HG03196 (cell line): ENCODE results near the gene APBB2.

ENCODE experiments used
- ATAC-seq: cut with Tn5 transposase; IDR thresholded peaks from one replicate; pipeline ENCODE4 v1.9.1; 2021; ENCODE audit not compliant: unreplicated experiment

APBB2 gene

DNA sequence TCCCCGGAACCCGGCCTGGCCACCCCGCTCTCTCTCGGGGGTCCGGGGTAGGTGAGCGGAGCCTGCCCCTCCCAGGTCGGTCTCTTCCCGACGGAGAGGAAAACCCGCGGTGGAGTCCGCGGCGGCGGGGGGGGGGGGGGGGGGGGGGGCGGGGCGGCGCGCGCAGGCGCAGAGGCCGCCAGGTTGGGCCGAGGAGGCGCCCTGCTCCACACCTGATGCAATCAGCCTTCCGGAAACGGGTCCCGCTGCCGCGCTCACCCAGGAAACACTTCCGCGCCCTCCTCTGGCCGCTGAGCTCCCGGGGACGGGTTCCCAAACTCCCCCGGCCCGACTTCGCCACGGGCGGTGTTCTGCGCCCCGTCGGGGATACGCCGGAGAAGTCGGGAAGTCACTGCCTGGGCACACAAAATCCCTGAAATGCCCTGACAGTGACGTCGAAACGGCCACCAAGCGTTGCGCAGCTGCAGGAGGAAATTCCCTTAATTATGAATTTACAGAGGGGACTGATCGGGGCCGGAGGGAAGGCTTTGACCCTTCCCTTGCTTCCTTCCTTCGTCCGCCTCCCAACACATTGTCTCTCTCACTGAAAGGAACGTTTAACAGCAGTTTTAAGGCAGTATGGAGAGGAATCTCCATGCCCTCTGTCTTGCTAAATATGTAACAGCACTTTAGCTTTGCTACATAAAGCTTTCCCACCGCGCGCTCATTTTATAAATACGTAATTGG lies 2.1 kb upstream of the APBB2 start:
- ATAC-seq: peak; percentile 46

DNA sequence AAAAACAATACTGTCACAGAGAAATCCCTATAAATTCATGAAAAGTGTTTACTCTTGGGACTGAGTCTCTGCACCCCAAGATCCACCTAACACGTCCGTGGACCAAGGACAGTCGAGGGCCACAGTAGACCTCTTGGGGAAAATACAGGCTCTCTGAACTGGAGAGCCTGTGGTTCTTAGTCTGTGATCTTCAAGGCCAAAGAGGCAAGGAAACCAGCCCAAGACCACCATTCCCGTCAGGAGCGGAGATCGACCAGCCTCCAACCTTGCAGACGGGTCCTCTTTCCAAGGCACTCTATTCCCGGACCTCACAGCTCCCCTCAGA lies 1.6 kb upstream of the APBB2 start:
- ATAC-seq: no peak

DNA sequence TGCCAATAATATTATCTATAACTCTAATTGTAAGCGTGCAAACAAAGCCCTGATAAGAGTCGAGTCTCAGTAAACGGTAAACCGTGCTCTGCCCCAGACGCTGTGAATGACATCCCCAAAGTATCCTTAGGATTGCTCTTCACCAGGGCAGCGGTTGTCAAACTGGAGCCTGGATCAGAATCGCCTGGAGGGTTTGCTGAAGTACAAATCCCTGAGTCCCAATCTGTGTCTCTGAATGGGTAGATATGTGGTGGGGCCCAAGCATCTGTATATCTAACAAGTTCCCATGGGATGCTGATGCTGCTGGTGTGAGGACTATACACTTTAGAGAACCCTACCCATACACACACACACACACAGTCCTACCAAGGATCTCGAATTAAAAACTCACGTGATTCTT lies 813 bp upstream of the APBB2 start:
- no peak for ATAC-seq

DNA sequence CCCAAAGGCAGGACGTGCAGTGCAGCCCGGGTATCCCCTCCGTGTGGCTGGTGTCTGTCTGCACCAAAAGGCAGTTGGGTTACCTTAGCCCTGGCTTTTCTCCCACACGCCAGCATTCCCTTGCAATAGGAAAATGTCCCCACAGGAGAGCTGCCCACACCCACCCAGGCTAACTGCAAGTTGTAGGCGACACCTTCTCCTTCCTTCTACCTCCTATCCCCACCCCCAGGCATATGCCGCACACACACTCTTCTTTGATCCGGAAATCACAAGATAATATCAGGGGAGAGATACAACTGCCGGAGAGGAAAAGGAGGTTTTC lies 444 bp upstream of the APBB2 start:
- ATAC-seq: no peak

DNA sequence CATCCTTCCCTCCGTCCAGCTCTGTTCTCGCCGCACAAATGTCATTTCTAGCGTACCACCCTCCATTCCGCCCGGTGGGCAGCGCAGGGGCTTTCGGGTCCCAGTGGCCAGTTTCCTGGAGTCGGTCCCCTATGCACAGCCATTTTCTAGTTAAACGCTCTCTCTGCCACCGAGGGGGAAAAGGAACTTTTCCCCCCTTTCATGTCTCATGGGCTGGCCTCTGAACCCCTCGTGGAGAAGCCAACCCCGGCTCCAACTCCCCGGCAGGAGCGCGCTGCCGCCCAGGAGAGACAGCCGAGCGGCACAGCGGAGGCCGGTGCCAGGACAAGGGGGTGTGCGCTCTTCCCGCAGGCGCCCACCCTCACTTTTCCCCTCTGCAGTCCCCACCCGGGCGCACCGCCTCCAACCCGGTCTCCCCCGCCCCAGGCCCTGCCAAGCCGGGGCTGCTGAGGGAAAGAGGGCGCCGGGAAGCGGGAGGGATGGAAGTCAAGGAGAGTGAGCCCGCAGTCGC lies 662 bp downstream of the APBB2 start:
- peak; percentile 6 for ATAC-seq

DNA sequence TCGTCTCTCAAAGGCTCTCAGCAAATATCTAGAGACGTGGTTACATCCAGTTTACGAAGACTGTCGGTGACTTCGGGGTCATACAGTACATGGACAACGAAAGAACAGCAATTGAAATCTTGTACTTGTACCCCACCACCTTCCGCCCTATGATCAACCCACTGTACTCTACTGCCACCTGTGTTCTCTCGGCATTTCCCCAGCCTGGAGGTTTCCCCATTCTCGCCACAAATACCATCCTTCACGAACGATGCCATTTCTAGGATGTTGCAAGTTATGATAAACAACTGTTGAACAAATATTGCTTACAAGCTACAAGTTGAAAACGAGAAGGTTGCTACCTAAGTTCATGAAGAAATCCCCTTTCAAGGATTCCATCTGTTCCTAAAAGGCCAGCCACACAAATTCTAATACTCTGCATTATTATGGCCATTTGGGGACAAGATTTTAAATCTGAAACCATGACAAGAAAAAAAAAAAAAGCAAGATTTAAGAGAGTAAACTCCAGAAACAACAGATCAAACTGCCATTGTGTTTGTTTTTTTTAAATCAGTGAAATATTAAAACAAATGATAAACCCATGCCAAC lies 1.6 kb downstream of the APBB2 start:
- no peak for ATAC-seq

GRCh38 chr4:41211951-41212615 lies 2.3 kb downstream of the APBB2 start:
- no peak for ATAC-seq

DNA sequence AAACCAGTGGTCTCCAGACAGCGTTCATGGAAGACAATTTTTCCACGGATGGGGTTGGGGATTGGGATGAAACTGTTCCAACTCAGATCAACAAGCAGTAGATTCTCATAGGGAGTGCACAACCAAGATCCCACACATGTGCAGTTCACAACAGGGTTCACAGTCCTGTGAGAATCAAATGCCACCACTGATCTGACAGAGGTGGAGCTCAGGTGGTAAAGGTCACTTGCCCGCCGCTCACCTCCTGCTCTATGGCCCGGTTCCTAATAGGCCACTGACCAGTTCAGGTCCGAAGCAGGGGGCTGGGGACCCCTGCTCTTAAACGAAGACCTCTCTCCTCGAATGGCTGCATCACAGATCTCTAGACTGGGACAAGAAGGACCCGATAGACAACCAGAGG lies 4.4 kb downstream of the APBB2 start:
- ATAC-seq: no peak

DNA sequence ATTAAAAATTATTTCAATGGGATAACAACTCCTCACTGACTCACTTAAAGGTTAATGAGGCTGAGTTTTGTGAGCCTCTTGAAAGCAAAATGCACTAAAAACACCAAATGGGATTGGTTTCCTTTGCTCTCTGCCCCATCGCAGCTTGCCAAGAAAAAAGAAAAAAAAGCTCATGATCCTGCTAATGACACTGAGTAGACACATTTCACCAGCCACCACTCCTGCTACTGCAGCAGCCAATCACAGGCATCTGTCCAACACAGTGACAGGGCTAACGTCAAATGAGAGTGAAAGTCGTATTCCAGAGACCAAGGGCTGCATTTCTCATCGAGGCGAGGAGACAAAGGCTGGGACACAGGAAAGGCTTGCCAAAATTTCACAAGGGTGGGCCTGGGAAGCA lies 5.2 kb downstream of the APBB2 start:
- no peak for ATAC-seq

DNA sequence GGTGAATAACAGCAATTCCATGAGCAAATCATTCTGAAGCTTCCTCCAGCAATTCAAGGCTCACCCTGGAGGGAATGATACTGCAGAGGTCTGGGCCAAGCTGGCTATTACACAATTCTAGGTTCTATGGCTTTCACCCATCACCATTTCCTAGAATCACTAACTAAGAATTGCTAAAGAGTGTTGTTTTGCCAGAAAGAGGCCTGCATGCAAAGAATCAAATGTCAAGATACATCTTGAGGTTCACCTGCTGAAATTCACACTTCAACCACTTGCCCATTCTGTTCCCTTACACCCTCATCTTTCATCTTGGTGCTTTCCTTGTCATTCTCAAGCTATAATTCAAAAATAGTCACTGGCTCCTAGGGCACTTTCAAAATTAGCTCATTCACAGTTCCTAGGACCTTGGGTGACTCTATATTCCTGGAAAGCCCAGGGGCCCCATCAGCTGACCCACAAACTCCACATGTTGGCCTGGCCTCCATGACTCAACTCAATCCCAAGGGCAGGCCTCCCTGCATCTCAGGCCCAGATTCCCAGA lies 7.0 kb downstream of the APBB2 start:
- no peak for ATAC-seq

DNA sequence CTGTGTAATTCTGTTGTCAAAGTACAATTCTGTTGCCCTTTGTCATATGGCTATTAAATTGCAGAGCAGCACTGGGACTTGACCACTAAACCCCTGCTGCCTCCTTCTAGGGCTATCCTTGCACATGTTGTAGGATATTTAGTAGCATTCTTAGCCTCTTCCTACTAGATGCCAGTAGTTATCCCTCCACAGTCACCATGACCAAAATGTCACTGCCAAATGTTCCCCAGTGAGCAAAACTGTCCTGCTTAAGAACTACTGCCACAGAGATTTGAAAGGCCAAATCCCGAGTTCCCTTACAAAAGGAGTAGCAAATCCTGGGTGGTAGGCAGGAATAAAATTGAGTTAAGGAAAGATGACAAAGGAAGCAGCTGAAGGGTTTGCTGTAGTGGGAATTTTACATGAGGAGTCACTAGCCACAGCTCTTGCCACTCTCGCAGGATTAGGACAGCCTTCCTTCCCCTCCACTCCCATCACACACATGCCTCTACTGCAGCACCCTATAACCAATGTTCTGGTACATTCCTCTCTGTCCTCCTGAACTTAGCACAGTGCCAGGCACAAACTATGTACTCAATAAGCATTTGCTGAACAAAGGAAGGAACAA lies 8.4 kb downstream of the APBB2 start:
- ATAC-seq: no peak

DNA sequence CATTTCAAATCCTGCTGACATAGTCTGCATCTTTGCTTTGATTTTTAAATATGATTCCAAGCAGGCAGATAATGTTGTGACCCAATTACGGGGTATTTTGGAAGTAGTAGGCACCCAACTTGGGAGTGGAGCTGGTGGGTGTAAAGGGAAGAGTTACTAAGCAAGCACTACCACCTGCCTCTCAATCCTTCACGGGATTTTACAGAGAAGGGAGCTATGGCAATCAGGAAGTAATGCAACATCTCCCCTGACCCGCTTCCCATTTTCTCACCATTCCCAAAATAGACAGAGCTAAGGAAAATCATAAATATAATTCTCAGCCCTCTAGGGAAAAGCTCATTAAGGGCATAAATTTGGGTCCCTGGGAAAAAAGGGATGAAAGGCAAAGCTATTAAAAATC lies 9.2 kb downstream of the APBB2 start:
- no peak for ATAC-seq

DNA sequence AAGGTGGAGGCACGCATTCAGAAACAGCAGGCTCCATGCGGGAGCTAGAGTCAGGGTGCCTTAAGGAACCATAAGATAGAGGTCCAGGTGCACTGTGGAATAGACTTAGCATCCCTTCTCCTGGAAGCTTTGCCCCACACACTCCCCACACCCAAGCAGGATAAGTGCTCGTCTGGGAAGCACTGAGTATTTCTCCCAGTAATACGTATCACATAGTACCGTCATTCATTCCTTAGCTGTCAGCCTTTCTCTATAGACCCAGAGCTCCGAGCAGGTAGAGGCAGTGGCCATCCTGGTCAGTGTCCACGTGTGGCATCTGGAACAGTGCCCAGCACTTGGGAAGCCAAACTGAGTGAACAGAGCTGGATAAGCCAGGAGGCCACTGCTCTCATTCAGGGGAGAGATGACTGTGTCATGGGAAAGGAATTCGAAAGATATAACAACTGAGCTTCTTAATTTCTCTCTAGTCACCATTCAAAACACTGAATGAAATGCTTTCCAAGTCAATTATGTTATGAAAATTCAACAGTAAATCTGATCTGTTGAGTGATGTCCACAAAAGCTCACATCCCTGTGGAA lies 9.9 kb downstream of the APBB2 start:
- ATAC-seq: no peak

DNA sequence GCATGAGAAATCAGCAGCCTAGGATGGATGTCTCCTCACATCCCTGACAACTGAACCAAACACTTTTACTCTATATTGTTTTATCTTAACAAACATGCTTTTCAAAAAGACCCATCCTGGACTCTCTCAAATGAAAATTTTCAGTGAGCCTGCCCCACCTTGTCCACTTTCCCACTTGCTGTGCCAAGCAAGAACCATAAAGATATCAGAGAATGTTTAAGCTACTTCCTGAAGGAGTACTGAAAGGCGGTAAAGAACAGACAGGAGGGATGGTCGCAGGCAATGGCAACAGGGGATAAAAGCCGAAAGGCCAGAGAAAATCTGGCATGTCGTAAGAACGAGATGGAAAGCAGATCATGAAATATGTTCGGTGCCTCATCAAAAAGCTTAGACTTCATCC lies 10.5 kb downstream of the APBB2 start:
- no peak for ATAC-seq

DNA sequence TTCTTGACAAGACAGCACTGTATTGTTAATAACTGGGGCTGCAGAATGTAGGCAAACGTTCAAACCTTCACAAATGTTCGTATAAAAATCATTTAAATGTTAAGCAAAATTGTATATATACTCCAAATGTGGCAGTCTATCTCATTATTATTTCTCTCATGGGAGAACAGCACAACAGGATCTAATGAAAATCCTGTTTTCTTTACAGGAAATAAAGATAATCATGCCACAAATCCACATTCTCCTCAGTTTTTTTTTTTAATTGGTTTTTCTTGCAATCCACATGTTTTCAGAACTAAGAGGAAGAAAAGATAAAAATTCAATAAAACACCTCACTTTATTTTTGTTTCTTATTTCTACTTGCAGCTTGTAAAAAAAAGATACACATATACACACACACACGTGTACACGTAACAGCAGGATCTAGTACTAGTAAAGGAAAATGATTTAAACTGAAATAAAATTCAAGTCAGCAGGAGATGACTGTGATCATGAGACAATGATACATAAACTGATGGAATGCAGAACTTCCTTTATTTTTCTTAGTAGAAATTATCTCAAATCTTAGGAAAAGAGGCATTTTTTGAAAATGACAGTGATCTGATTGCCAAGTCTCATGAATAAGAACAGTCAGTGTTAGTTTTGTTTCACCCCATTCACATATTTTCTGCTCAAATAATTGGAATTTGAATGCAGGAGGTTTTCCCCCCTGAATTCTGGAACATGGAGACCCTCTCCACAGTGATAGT lies 11.3 kb downstream of the APBB2 start:
- ATAC-seq: no peak

DNA sequence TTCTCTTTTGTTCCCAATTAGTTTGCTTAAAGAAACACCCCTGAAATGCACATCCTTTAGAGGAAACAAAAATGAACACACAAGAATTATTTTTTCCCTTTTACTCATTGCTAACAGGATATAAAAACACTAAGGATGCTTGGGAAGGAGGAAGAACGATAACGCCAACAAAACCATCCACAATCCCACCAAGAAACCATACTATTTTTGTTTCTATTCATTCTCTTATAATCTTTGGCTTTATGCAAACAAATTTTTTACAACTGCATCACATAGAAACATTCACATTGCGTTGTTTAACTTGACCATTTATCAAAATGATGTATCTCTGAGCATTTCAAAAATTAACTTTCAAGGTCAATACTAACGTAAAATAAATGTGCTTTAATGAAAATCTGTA lies 12.0 kb downstream of the APBB2 start:
- ATAC-seq: no peak

DNA sequence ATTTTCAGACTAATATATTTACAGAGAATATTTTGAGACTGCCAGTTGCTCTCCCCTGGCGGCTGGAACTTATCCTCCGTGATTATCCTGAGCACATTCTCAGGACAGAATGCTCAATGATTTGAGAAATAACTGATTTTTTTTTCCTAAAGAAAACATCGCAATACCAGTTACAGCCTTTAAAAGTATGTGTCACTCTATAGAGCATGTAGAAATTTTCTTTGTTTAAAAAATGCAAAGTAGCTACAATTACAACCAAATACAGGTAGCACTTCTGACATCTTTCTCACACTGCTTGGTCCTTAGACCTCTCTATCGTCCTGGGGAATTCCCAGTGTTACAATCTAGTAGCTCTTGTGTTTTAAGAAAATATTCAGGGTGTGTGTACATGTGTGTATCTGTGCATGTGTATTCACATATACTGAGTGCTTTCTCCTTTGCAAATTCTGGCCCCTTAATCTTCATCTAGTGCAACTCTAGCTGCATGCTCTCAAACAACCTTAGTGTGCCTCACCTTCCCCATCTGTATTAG lies 13.8 kb downstream of the APBB2 start:
- ATAC-seq: no peak

DNA sequence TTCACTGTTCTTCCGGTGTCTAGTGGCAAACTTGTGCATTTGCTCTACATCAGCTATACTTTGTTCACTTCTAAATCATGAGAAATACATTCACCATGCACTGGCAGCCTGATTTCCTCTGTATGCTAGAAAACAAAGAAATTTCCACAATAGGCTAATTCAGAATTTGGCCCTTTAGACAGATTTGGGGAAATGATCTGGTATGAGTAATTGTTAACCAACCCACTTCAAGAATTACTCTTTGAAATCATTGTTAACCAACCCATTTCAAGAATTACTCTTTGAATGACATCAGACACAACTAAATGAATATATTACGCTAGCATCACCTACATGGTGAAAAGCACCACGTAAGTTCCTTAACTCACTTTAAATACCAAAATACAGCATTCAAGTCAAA lies 14.6 kb downstream of the APBB2 start:
- no peak for ATAC-seq

- no peak for ATAC-seq
Observed at GRCh38 chr4:41197996-41198395, 16.3 kb downstream of the APBB2 start.

DNA sequence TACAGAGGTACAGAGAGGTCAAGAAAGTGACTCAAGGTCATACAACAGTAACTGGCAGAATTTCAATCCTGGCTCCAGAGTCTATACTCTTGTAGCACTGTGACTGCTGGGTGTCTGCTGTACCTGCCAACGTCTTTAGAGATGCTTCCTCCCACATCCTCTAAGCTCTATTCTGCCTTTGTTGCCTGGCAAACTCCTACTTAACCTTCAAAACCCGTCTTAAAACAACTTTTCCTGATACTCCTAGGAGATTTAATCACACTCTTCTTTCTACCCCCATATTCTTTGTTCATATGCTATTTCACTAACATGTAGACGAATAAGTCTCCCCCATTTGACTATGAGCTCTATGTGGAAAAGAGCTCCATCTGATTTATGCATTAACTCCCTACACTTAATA lies 16.8 kb downstream of the APBB2 start:
- no peak for ATAC-seq
